Measurements from ENCODE around the gene ZBTB42.
"Not testable (repeated sequence)": the region's sequence is repeated elsewhere in the genome, so short reads cannot be mapped to it uniquely, and the experiment has no call there.

ZBTB42 gene

GRCh38 chr14:104813286-104813685 lies 12.4 kb downstream of the ZBTB42 start:
- DNase-seq, result no peak

DNA sequence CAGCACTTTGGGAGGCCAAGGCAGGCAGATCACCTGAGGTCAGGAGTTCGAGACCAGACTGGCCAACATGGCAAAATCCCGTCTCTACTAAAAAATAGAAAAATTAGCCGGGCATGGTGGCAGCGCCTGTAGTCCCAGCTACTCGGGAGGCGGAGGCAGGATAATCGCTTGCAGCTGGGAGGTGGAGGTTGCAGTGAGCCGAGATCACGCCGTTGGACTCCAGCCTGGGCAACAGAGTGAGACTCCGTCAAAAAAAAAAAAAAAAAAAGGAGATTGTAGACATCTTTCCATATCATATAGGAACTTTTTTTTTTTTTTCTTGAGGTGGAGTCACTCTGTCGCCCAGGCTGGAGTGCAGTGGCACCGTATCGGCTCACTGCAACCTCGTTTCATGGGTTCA lies 13.8 kb downstream of the ZBTB42 start:
- DNase-seq, result not testable (repeated sequence)

DNA sequence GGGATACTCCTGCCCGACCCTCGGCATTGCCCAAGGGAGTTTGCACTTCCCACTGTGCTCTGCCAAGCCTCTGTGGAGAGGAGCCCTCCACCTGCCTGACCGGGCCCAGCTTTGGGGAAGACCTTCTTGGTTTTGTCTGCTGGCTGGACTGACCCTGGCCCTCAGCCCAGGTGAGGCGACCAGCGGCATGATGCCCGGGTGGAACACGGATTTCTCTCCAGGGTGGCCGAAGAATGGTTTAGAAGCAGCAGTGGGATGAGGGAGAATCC lies 15.6 kb downstream of the ZBTB42 start:
- no peak for DNase-seq

GRCh38 chr14:104817930-104818713 lies 17.2 kb downstream of the ZBTB42 start:
- peak; percentile 22 for DNase-seq

DNA sequence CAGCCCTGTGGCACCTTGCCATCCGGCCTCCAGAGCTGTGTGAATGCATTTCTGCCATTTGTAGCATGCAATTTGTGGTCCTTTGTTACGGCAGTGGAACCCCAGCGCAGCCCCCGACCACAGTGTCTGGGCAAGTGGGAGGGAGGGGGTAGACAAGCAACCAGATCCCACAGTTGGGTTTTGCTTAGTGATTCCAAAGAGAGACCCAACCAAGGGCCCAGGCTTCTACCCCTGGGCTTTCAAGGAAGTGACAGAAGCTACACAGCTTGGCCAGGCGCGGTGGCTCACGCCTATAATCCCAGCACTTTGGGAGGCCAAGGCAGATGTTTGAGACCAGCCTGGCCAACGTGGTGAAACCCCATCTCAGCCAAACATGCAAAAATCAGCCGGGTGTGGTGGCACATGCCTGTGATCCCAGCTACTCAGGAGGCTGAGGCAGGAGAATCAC lies 17.8 kb downstream of the ZBTB42 start:
- no peak for DNase-seq

GRCh38 chr14:104819361-104819781 lies 18.5 kb downstream of the ZBTB42 start:
- DNase-seq, result no peak

DNA sequence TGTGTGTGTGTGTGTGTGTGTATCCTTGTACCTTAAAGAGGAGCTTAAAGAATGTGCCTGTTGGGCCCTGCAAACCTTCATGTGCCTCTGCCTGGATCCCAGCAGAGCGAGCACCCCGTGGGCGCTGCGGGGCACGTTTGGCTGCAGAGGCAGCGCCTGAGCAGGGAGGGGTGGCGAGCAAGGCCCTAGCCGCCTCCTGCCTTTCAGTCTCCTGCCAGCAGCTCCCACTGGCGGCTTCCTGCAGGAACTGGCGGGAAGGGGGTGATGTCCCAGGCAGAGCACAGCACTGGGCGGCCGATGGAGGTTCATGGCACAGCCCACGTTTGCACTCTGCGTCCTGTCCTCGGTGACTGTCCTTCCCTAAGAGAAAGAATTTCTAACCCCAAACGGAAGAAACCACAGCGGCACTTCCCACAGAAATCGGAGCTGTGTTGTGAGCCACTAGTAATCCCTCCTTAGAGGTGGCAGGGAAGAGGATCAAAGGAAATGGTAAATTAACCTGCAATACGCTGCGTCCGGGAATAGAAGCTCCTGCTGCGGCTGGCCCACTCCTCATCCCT lies 19.8 kb downstream of the ZBTB42 start:
- no peak for DNase-seq

DNA sequence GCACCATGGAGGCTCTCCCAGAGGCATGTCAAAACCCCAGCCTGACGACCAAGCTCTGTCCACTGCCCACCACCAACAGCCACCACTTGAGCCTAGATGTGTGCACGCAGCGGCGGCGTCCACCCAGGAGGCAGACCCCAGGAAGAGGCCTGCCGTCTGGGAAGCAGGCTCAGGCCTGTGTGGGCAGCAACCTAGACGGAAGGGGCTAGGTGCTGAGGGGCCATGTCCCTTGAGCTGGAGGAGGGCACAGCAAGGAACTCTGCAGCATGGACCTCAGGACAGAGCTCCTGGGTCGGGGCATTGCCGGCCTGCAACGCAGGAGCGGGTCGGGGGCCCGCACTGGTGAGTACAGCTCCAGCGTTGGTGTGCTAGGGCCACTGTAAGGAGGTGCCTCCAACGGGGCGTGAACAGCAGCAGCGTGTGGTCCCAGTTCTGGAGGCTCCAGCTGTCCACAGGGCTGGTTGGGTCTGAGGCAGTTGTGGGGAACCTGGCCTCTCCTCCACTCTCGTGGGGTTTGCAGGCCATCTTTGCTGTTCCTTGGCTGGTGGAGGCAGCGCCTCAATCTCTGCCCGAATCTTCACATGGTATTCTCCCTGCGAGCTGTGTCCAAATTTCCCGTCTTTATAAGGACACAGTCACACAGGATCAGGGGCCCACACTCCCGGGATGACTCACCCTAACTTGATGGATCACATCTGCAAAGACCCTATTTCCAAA lies 20.5 kb downstream of the ZBTB42 start:
- no peak for DNase-seq

GRCh38 chr14:104821971-104822608 lies 21.2 kb downstream of the ZBTB42 start:
- DNase-seq, result no peak

GRCh38 chr14:104822821-104823615 lies 22.1 kb downstream of the ZBTB42 start:
- no peak for DNase-seq

DNA sequence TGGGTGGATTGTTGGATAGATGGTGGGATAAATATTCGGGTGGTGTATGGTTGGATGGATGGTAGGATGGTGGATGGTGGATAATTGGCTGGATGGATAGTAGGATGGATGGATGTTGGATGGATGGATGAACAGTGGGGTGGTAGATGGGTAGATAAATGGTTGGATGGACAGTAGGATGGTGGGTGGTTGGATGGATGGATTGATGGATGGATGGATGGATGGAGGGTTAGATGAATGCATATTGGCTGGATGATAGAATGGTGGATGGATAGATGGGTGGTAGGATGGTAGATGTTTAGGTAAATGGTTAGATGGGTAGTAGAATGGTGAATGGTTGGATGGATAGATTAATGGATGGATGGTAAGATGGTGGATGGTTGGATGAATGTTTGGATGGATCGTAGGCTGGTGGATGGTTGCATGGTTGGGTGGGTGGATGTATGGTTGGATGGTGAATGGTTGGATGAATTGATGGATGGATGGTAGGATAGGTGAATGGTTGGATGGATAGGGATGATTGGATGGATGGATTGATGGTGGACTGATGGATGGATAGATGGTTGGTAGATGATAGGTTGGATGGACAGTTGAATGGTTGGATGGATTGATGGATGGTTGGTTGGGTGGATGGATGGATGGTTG lies 23.6 kb downstream of the ZBTB42 start:
- no peak for DNase-seq

DNA sequence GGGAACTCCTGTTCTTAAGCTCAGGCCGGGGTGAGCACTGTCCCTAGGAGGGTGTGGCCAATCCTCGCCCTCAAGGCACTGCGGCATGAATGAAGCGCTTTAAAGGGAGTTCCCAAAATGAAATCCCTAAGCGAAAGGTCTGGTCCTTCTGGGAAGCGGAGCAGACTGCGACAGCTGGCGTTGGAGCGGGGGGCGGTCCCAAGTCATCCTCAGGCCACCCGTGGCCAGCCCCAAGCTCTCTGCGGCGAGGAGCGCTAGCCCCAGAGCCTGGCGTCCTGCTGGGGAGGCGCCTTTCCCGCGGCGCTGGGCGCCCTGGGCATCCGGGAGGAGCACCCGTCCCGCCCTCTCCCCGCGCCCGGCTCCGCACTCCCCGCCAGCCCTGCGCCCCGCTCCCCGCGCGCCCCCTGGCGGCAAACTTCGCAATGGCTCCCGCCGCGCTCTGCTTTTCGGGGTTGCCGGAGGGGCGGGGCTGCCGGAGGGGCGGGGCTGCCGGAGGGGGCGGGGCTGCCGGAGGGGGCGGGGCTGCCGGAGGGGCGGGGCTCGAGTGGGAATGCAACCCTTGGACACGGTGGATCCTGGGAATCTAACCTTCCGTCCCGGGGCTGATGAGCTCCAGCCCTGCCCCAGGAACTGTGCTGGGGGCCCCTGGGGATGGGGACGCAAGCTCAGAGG lies 25.4 kb downstream of the ZBTB42 start:
- peak; percentile 94 for DNase-seq

DNA sequence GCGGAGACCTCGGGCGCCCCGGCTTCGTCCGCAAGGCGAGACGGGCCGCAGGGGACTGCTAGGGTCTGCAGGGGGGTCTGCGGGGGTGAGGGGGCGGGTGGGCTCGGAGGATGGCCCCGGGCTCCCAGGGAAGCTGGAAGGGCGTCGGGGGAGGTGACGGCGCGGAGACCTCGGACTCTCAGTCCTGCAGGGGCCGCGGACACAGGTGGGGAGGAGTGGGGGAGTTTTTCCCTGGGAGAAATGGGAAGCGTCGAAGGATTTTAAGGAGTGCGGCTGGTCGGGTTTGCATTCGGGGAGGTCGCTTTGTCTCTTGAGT lies 25.9 kb downstream of the ZBTB42 start:
- no peak for DNase-seq

DNA sequence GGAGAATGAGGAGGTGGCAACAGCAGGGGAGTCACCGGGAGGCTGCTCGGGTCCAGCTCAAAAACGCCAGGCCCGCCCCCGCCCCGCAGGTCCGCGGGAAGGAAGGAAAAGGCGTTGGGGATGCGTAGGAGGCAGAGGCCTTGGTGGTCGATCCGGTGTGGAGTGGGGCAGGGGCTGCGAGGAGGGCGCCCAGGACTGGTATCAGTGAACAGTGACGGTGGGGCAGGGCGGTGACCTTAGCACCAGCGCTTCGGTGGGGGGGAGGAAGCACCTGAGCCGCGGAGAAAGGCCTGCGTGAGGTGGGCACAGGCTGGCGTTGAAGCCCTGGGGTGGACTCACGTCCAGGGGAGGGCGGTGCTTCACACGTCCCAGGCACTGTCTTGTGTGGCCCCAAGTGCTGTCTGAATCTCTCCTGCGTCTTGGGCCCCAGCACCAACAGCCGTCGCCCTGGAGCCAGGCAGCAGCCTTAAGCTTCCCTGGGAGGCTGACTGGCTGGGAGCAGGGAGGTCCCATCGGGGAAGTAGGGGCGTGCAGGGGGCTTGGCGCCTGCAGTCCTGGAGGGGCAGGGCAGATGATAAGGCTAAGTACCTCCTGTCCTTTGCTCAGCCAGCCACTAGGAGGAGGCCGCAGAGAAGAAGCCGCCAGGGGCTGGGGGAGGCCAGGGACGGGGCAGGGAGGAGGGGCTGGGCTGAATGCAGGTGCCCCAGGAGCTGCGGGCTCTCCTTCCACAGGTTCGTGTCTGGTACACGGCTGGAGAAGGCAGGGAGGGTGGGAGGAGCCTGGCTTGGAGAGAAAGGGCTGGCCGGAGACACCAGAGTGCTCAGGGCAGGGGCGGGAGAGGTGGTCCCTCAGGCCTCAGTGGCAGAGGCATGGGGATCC lies 26.5 kb downstream of the ZBTB42 start:
- DNase-seq, result peak; percentile 57

DNA sequence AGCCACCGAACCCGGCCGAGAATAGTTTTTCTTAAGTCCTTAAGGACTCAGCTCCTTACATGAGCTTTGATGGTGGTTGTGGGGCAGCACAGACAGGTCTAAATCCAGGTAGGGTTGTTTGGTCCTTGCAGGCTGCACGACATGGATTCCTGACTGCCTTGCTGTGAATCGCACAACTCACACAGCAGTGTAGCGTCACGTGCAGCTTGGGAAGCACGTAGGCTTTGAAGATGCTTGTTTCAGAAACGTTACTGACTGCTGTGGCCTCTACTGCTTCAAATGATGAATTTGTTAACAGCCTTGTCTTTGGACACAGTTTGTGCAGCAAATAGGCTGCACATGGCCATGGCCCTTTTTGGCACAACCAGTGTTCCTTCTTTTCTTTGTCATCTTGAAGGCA lies 29.9 kb downstream of the ZBTB42 start:
- no peak for DNase-seq

DNA sequence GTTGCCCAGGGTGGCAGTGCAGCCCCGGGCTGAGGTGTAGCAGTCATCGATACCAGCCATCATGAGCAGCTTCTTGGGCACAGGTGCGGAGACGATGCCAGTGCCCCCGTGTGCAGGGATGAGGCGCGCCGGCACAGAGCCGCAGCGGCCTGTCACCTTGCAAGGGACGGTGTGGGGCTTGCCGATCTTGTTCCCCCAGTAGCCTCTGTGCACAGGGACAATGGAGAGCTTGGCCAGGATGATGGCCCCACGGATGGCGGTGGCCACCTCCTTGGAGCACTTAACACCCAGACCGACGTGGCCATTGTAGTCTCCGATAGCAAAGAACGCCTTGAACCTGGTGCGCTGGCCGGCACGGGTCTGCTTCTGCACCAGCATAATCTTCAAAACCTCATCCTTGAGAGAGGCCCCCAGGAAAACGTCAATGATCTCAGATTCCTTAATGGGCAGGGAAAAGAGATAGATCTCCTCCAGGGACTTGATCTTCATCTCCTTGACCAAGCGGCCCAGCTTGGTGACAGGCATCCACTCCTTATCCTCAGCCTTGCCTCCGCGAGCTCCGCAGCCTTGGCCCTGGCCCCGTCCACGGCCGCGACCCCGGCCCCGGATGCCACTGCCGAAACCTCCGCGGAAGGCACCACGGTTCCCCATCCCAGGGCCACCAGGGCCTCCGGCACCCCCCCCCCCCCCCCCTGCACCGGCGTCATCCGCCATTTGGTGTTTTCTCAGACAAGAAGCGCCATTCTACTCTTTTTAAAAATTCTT lies 35.5 kb downstream of the ZBTB42 start:
- DNase-seq, result not testable (repeated sequence)

GRCh38 chr14:104841730-104842129 lies 40.8 kb downstream of the ZBTB42 start:
- DNase-seq, result no peak

DNA sequence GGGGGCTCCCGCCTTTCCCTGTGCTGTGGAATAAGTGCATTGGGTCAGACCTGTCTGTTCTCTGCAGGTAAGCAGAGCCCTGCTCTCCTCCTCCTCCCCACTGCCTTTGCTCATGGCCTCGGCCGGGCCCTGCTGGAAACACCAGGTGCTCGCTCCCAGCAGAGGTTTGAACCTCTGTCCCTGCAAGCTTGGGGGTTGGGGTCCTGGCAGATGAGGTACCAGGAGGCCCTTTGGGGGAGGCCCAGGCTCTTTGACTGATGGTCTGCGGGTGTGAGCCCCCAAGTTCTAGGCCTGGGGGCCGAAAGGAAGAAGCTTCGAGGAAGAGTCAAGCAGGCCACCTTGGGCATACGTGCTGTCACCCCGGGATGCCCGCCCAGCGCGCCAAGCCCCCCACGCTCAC lies 42.1 kb downstream of the ZBTB42 start:
- DNase-seq, result no peak

DNA sequence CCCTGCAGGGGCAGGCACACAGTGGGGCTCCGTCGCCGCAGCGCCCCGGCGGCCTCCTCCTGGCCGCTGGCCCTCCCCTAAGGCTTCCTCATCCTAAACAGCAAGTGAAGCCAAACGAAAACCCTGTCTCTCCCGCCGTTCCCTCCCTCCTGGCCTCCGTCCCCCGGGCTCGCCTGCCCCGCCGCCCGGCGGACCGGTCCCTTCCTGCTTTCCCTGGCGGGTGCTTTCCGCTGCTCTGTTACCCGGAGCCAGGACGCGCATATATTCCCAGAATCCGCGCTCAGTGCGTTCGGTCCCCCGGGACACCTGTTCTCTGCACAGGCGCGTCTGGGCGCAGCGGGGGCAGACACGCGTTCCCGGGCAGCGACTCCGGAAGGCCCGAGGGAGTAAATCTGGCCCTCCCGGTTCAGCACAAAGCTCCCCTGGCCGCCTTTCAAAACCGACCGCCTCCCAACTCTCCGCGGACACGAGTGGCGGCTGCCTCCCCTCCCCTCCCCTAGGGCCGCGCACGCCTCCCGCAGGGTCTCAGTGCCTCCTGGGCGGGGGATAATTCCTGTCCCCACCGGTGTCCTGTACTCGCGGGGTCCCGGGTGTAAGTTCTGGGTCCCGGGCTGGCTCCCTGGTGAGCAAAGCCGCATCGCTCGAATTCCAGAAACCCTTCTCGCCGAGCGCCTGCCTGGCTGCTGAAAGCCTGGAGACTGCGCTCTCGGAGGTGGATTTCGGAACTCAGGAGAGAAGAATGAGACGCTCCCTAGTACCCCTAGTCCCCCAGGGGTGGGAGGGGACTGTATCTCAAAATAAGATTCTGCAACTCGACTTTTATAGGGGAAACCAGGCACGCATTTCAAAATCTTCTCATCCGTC lies 42.8 kb downstream of the ZBTB42 start:
- DNase-seq, result no peak
